Measurements from ENCODE around the gene CAPN11. TPM values are rescaled to one million over a fixed set of nuclear protein-coding genes. Genes with fewer than 3 reads are reported as not detected.
A peak's percentile ranks its signal among the peaks of the same experiment; 100 is the strongest.

CAPN11 gene
- total and polyA plus RNA-seq, 2 experiments from 2014 or later = not detected

- Histone ChIP-seq H3K4me1 (ENCODE audit: low read depth) (peaks cover 36% of the 10 kb centered on the region), H3K27me3 (no peaks in the 10 kb centered on the region), H3K9me3 (ENCODE audit: low read depth) (no peaks in the 10 kb centered on the region), H3K27ac (peak overlapping the region; percentile 85), H3K36me3 (peaks cover 4% of the 10 kb centered on the region), H3K4me3 (no peak overlapping the region)
- TF ChIP-seq CTCF (IDR thresholded peaks at IDR 0.05; ENCODE audit: low read depth, low read length) = no peak
- peak in 1 of 2 donors; percentile 54 for DNase-seq (ENCODE audit: low read depth in 1 of 2, low spot score in 1 of 2)
Observed at GRCh38 chr6:44226368-44227147, 67.9 kb downstream of the CAPN11 start.

- peak overlapping the region; percentile 85 for H3K27ac ChIP-seq
- no peaks in the 10 kb centered on the region for H3K9me3 ChIP-seq (ENCODE audit: low read depth)
- no peaks in the 10 kb centered on the region for H3K27me3 ChIP-seq
- H3K4me1 ChIP-seq (ENCODE audit: low read depth) = peaks cover 36% of the 10 kb centered on the region
- no peak overlapping the region for H3K4me3 ChIP-seq
- no peak for DNase-seq (ENCODE audit: low read depth in 1 of 2, low spot score in 1 of 2)
- peaks cover 8% of the 10 kb centered on the region for H3K36me3 ChIP-seq
- TF ChIP-seq CTCF (IDR thresholded peaks at IDR 0.05; ENCODE audit: low read depth, low read length) = no peak
Observed at GRCh38 chr6:44227148-44227793, 68.7 kb downstream of the CAPN11 start.

GRCh38 chr6:44228031-44228430 lies 69.4 kb downstream of the CAPN11 start:
- Histone ChIP-seq H3K4me3 (no peak overlapping the region), H3K27ac (peak overlapping the region; percentile 85), H3K27me3 (no peaks in the 10 kb centered on the region), H3K9me3 (ENCODE audit: low read depth) (no peaks in the 10 kb centered on the region), H3K4me1 (ENCODE audit: low read depth) (peaks cover 36% of the 10 kb centered on the region), H3K36me3 (peaks cover 14% of the 10 kb centered on the region)
- no peak for DNase-seq (ENCODE audit: low read depth in 1 of 2, low spot score in 1 of 2)
- no peak for TF ChIP-seq CTCF (IDR thresholded peaks at IDR 0.05; ENCODE audit: low read depth, low read length)

- TF ChIP-seq CTCF (IDR thresholded peaks at IDR 0.05; ENCODE audit: low read depth, low read length) = no peak
- DNase-seq (ENCODE audit: low read depth in 1 of 2, low spot score in 1 of 2) = no peak
- Histone ChIP-seq H3K4me3 (no peak overlapping the region), H3K9me3 (ENCODE audit: low read depth) (no peaks in the 10 kb centered on the region), H3K4me1 (ENCODE audit: low read depth) (peaks cover 36% of the 10 kb centered on the region), H3K27me3 (no peaks in the 10 kb centered on the region), H3K36me3 (peaks cover 15% of the 10 kb centered on the region), H3K27ac (no peak overlapping the region)
Observed at GRCh38 chr6:44228433-44228832, 69.8 kb downstream of the CAPN11 start.

DNA sequence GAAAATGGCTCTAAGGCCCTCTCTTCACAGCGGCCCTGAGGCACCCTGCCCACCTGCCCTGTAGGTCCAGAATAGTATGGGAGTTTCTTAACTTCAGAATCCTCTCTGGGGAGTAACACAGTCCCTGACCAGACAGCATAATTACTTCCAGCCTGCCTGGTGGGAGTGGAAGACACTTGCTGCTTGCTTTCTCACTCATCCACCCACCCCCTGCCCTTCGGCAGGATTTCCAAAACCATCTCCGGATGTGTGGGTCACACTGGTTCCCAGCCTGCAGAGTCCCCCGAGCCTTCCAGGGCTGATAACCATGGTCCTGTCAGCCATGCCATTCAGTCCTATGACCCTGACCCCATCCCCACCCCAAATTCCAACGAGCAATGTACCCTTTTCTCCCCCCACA lies 70.2 kb downstream of the CAPN11 start:
- Histone ChIP-seq H3K27ac (no peak overlapping the region), H3K27me3 (no peaks in the 10 kb centered on the region), H3K4me3 (no peak overlapping the region), H3K36me3 (peaks cover 15% of the 10 kb centered on the region), H3K9me3 (ENCODE audit: low read depth) (no peaks in the 10 kb centered on the region), H3K4me1 (ENCODE audit: low read depth) (peaks cover 38% of the 10 kb centered on the region)
- DNase-seq (ENCODE audit: low read depth in 1 of 2, low spot score in 1 of 2) = no peak
- TF ChIP-seq CTCF (IDR thresholded peaks at IDR 0.05; ENCODE audit: low read depth, low read length) = no peak

Measured in cardiac muscle cell (in vitro differentiated cells and primary cell).